Erythroblast (primary cell): ENCODE results near the gene ARID3B.

Source experiments
- GATA1 ChIP-seq: IDR thresholded peaks from 2 replicates; pipeline ENCODE4 v1.6.1; 2011; ENCODE audit warnings: low read depth, mild to moderate bottlenecking, control low read depth, low read length, moderate library complexity
- POLR2A ChIP-seq: IDR thresholded peaks from 2 replicates; pipeline ENCODE4 v1.6.1; 2011; ENCODE audit warnings: mild to moderate bottlenecking, low read length

DNA sequence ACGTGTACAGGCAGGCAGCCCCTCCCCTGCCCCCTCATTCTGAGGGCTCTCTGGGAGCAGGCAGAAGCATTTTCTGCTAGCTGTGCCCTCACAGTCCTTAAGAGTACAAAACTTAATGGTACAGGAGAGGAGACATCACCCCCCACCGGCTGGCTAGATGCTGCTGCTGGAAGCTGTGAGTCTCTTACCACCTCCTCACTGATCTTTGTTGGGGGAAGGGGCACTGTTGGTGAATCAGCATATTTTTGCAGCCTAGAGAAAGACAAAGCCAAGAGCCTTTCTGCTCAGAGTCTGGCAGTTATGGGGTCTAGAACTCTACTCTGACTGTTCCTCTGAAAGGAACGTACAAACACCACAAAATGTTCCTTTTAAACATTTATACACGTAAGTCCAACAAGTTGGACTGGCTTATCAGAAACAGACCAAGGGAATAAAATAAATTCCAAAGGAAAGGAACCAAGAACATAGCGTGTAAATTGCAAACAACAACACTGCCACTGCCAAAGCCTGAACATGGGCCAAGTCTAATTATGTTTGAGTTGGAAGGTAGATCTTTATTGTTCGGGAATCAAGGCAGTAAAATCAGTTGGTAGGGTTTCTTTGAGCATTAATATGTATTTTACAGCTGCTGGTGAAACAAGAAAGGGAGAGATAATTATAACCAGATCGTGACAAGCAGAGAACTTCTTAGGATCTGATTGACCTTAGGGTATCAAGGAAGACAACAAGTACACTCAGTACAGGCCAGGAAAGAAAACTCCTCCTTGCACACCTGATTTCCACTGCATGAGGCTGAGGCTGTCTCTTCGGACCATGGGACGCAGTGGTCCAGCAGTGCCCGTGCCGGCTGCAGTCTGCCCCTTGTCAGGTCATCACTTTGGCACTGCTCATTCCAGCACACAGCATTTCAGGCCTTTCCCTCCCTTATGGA is 102.0 kb downstream of the ARID3B start:
- TF ChIP-seq POLR2A (no peak), GATA1 (no peak)
